WTC11 (cell line): ENCODE measurements around the gene NEURL3. TPM values are rescaled to one million over a fixed set of nuclear protein-coding genes. Genes with fewer than 3 reads are reported as not detected.

ENCODE experiments used
- ATAC-seq: fragments of 200-7000 bp; cut with Tn5 transposase; 2 replicates; pipeline ENCODE4 v1.10.0; 2021; ENCODE audit warnings: mild to moderate bottlenecking, moderate library complexity
- CTCF ChIA-PET: fragments of 300-600 bp; sonication (Branson Sonifier 250); formaldehyde crosslinking; loops from one replicate; lab custom pipeline; 2021; ENCODE audit warnings: antibody characterized with exemption; lab: Charles Lee
- POLR2A ChIA-PET: fragments of 350-600 bp; sonication (Branson Sonifier 250); formaldehyde crosslinking; loops from one replicate; lab custom pipeline; 2021; ENCODE audit warnings: antibody characterized with exemption; lab: Charles Lee
- DNase-seq: peaks from one replicate; pipeline ENCODE4 v3.0.0; 2021; ENCODE audit warnings: low spot score
- H3K27ac Mint-ChIP-seq: 2 replicates; pipeline ENCODE4 v1.8.0; 2021; ENCODE audit warnings: mixed read lengths
- H3K27me3 Mint-ChIP-seq: 2 replicates; pipeline ENCODE4 v1.8.0; 2021; ENCODE audit warnings: low read depth, mild to moderate bottlenecking, moderate library complexity, mixed read lengths
- H3K36me3 Mint-ChIP-seq: 2 replicates; pipeline ENCODE4 v1.8.0; 2021; ENCODE audit warnings: mixed read lengths
- H3K4me1 Mint-ChIP-seq: 2 replicates; pipeline ENCODE4 v1.8.0; 2022; ENCODE audit warnings: mixed read lengths
- H3K4me3 Mint-ChIP-seq: 2 replicates; pipeline ENCODE4 v1.8.0; 2021; ENCODE audit warnings: mild to moderate bottlenecking, moderate library complexity, mixed read lengths
- H3K9me3 Mint-ChIP-seq: 2 replicates; pipeline ENCODE4 v1.8.0; 2021; ENCODE audit warnings: mixed read lengths
- CREM ChIP-seq: sonication (generic); formaldehyde crosslinking; IDR thresholded peaks from 2 replicates; pipeline ENCODE4 v1.8.1; 2022; ENCODE audit warnings: mild to moderate bottlenecking, missing genetic modification reagents, moderate library complexity
- EMX1 ChIP-seq: fragments of 250-450 bp; sonication (Bioruptor Pico); IDR thresholded peaks from 2 replicates; pipeline ENCODE4 v1.8.0; 2021; ENCODE audit warnings: mild to moderate bottlenecking
- ESRRA ChIP-seq: sonication (generic); formaldehyde crosslinking; IDR thresholded peaks from 2 replicates; pipeline ENCODE4 v1.8.1; 2022; ENCODE audit warnings: mild to moderate bottlenecking, missing genetic modification reagents, borderline replicate concordance
- FOXJ3 ChIP-seq: sonication (generic); formaldehyde crosslinking; IDR thresholded peaks from 2 replicates; pipeline ENCODE4 v1.9.0; 2021; ENCODE audit warnings: missing genetic modification reagents, mild to moderate bottlenecking, borderline replicate concordance
- FOXP4 ChIP-seq: sonication (generic); formaldehyde crosslinking; IDR thresholded peaks from 2 replicates; pipeline ENCODE4 v1.8.0; 2022; ENCODE audit warnings: mild to moderate bottlenecking, missing genetic modification reagents
- NFATC4 ChIP-seq: fragments of 250-450 bp; sonication (Bioruptor Pico); IDR thresholded peaks from 2 replicates; pipeline ENCODE4 v1.9.0; 2021; ENCODE audit warnings: mild to moderate bottlenecking
- NFE2L1 ChIP-seq: sonication (generic); formaldehyde crosslinking; IDR thresholded peaks from 2 replicates; pipeline ENCODE4 v1.8.1; 2023; ENCODE audit warnings: missing genetic modification reagents
- NR1H2 ChIP-seq: sonication (generic); formaldehyde crosslinking; IDR thresholded peaks from 2 replicates; pipeline ENCODE4 v1.9.0; 2021; ENCODE audit warnings: mild to moderate bottlenecking, moderate library complexity, missing genetic modification reagents
- RORB ChIP-seq: fragments of 250-450 bp; sonication (Bioruptor Pico); IDR thresholded peaks from 2 replicates; pipeline ENCODE4 v1.9.0; 2021; ENCODE audit warnings: mild to moderate bottlenecking
- SOX15 ChIP-seq: fragments of 250-450 bp; sonication (Bioruptor Pico); IDR thresholded peaks from 2 replicates; pipeline ENCODE4 v1.9.0; 2021; ENCODE audit warnings: mild to moderate bottlenecking
- TP53 ChIP-seq: sonication (generic); formaldehyde crosslinking; IDR thresholded peaks from 2 replicates; pipeline ENCODE4 v1.8.1; 2023; ENCODE audit warnings: mild to moderate bottlenecking, missing genetic modification reagents
- ZNF121 ChIP-seq: sonication (generic); formaldehyde crosslinking; IDR thresholded peaks from 2 replicates; pipeline ENCODE4 v1.8.0; 2023; ENCODE audit warnings: missing genetic modification reagents
- ZNF396 ChIP-seq: fragments of 250-450 bp; sonication (Bioruptor Pico); IDR thresholded peaks from 2 replicates; pipeline ENCODE4 v1.8.0; 2021; ENCODE audit warnings: mild to moderate bottlenecking, moderate library complexity, borderline replicate concordance
- total RNA-seq: library from RNA; stranded (reverse); gene quantifications from 3 replicates; pipeline ENCODE4 v1.2.3, GENCODE V29; 2021
- TF ChIP-seq, protein P1 (sequence below): sonication (generic); formaldehyde crosslinking; IDR thresholded peaks from 2 replicates; pipeline ENCODE4 v1.8.0; 2023; ENCODE audit warnings: missing genetic modification reagents, mild to moderate bottlenecking, borderline replicate concordance
- TF ChIP-seq, protein P2 (sequence below): sonication (generic); formaldehyde crosslinking; conservative IDR thresholded peaks from 2 replicates; pipeline ENCODE4 v1.8.1; 2022; ENCODE audit warnings: mild to moderate bottlenecking, missing genetic modification reagents
- TF ChIP-seq, protein P3 (sequence below): sonication (generic); formaldehyde crosslinking; IDR thresholded peaks from 2 replicates; pipeline ENCODE4 v1.8.1; 2023; ENCODE audit warnings: mild to moderate bottlenecking, missing genetic modification reagents
- TF ChIP-seq, protein P4 (sequence below): sonication (generic); formaldehyde crosslinking; IDR thresholded peaks from 2 replicates; pipeline ENCODE4 v1.8.1; 2022; ENCODE audit warnings: mild to moderate bottlenecking, missing genetic modification reagents, moderate library complexity, borderline replicate concordance
- TF ChIP-seq, protein P5 (sequence below): sonication (generic); formaldehyde crosslinking; IDR thresholded peaks from 2 replicates; pipeline ENCODE4 v1.8.0; 2022; ENCODE audit warnings: missing genetic modification reagents

The NEURL3 gene
- total RNA-seq, 1 experiment from 2014 or later, result not detected

DNA sequence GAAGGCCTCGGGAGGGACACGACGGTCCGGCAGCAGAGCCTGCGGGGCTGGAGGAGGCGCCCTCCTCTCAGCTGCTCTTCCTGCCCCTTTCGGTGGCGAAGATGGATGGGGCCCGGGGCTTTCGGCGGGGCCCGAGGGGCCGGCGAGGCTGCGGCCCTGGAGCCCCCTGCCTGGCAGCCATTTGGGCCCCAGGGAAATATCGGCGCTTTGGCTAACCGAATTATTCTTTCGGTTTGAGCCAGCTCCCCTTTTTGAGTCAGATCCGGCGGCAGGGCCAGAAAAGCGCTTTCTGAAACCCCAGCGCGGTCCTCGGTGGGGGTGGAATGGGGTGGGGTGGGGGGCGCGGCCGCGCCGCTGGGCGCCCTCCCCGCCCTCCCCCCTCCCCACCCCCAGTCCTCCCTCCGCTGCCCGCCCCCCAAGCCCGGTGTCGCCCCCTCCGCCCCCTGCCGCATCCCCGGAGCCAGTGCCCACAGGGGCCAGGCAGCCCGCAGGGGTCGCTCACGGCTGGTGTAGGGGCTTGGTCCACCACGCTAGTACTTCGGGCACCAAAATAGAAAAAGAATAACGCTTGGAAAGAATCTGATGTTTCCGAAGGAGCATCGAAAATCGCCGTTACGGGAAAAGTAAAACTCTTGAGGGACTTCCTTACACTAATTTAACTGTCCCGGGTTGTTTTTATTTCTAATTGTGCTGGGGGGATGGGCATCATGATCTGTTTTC lies 22.3 kb upstream of the NEURL3 start (continued):
- TF ChIP-seq, protein P1, sequence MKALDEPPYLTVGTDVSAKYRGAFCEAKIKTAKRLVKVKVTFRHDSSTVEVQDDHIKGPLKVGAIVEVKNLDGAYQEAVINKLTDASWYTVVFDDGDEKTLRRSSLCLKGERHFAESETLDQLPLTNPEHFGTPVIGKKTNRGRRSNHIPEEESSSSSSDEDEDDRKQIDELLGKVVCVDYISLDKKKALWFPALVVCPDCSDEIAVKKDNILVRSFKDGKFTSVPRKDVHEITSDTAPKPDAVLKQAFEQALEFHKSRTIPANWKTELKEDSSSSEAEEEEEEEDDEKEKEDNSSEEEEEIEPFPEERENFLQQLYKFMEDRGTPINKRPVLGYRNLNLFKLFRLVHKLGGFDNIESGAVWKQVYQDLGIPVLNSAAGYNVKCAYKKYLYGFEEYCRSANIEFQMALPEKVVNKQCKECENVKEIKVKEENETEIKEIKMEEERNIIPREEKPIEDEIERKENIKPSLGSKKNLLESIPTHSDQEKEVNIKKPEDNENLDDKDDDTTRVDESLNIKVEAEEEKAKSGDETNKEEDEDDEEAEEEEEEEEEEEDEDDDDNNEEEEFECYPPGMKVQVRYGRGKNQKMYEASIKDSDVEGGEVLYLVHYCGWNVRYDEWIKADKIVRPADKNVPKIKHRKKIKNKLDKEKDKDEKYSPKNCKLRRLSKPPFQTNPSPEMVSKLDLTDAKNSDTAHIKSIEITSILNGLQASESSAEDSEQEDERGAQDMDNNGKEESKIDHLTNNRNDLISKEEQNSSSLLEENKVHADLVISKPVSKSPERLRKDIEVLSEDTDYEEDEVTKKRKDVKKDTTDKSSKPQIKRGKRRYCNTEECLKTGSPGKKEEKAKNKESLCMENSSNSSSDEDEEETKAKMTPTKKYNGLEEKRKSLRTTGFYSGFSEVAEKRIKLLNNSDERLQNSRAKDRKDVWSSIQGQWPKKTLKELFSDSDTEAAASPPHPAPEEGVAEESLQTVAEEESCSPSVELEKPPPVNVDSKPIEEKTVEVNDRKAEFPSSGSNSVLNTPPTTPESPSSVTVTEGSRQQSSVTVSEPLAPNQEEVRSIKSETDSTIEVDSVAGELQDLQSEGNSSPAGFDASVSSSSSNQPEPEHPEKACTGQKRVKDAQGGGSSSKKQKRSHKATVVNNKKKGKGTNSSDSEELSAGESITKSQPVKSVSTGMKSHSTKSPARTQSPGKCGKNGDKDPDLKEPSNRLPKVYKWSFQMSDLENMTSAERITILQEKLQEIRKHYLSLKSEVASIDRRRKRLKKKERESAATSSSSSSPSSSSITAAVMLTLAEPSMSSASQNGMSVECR (CRISPR knock-in tag), result no peak
- TF ChIP-seq FOXJ3 (CRISPR knock-in tag), result no peak

DNA sequence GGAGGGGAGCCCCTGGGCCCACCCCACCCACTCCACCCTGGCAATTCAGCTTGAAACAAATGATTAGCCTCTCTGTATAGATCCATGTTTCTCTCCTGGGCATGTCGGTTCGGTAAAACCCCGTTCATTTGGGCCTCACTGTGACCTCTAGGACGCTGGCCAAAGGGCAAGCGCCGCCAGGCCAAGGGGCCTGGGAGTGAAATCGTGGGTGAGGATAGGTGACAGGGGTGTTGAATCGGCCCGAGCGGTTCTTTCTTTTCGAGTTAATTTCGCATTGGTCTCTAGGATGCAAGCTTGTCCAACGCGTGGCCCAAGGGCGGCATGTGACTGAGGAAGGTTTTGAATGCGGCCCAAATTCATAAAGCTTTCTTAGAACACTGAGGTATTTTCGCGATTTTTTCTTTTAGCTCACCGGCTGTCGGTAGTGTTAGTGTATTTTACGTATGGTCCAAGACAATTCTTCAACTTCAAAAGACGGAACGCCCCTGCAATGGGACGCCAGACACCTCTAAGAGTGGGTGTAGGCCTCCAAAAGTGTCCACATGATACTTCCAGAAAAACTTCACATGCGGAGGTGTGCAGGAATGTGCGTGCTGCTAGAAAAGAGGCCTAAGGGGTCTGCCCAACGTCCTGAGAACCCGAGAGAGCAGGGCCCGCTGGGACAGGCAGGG lies 21.6 kb upstream of the NEURL3 start:
- peak overlapping the region; percentile 48 for H3K4me3 Mint-ChIP-seq
- no peak for ATAC-seq
- TF ChIP-seq ESRRA (CRISPR knock-in tag), result no peak
- TF ChIP-seq ZNF396 (CRISPR knock-in tag), result no peak
- TF ChIP-seq, protein P2, sequence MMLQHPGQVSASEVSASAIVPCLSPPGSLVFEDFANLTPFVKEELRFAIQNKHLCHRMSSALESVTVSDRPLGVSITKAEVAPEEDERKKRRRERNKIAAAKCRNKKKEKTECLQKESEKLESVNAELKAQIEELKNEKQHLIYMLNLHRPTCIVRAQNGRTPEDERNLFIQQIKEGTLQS (CRISPR knock-in tag), result no peak
- no peak for TF ChIP-seq NFE2L1 (CRISPR knock-in tag)
- no peak for TF ChIP-seq CREM (CRISPR knock-in tag)
- TF ChIP-seq SOX15, result no peak
- TF ChIP-seq, protein P3, sequence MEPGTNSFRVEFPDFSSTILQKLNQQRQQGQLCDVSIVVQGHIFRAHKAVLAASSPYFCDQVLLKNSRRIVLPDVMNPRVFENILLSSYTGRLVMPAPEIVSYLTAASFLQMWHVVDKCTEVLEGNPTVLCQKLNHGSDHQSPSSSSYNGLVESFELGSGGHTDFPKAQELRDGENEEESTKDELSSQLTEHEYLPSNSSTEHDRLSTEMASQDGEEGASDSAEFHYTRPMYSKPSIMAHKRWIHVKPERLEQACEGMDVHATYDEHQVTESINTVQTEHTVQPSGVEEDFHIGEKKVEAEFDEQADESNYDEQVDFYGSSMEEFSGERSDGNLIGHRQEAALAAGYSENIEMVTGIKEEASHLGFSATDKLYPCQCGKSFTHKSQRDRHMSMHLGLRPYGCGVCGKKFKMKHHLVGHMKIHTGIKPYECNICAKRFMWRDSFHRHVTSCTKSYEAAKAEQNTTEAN, result no peak
- no peak for TF ChIP-seq EMX1 (CRISPR knock-in tag)
- CTCF ChIA-PET, result interaction anchor here (0.6 to 7.7 kb wide), 29 partner anchors 8 to 1601 kb away, joined by 3 to 84 read pairs (median 4); partner anchors contain the start of genes ARID5A, FER1L5 and ITPRIPL1
- H3K4me1 Mint-ChIP-seq, result peaks cover 21% of the 10 kb centered on the region
- H3K27me3 Mint-ChIP-seq, result peaks cover 27% of the 10 kb centered on the region
- no peak for DNase-seq
- H3K27ac Mint-ChIP-seq, result no peak overlapping the region
- no peaks in the 10 kb centered on the region for H3K36me3 Mint-ChIP-seq
- no peaks in the 10 kb centered on the region for H3K9me3 Mint-ChIP-seq
- POLR2A ChIA-PET, result interaction anchor here (0.6 kb wide), 1 partner anchor 1222 kb away, joined by 4 read pairs; no protein-coding TSS in a partner anchor

GRCh38 chr2:96526101-96526591 lies 21.0 kb upstream of the NEURL3 start:
- H3K9me3 Mint-ChIP-seq, result no peaks in the 10 kb centered on the region
- H3K4me3 Mint-ChIP-seq, result no peak overlapping the region
- CTCF ChIA-PET, result interaction anchor here (0.5 to 4.3 kb wide), 10 partner anchors 8 to 237 kb away, joined by 3 to 36 read pairs (median 4); no protein-coding TSS in a partner anchor
- H3K27me3 Mint-ChIP-seq, result peaks cover 23% of the 10 kb centered on the region
- no peak overlapping the region for H3K27ac Mint-ChIP-seq
- H3K4me1 Mint-ChIP-seq, result peaks cover 17% of the 10 kb centered on the region
- ATAC-seq, result no peak
- POLR2A ChIA-PET, result interaction anchor here (0.6 kb wide), 1 partner anchor 1222 kb away, joined by 4 read pairs; no protein-coding TSS in a partner anchor
- H3K36me3 Mint-ChIP-seq, result no peaks in the 10 kb centered on the region
- no peak for DNase-seq
- TF ChIP-seq FOXP4 (no peak), NFATC4 (CRISPR knock-in tag) (no peak), TP53 (CRISPR knock-in tag) (no peak), NR1H2 (no peak), RORB (no peak), ZNF121 (CRISPR knock-in tag) (no peak)
- TF ChIP-seq, protein P4, sequence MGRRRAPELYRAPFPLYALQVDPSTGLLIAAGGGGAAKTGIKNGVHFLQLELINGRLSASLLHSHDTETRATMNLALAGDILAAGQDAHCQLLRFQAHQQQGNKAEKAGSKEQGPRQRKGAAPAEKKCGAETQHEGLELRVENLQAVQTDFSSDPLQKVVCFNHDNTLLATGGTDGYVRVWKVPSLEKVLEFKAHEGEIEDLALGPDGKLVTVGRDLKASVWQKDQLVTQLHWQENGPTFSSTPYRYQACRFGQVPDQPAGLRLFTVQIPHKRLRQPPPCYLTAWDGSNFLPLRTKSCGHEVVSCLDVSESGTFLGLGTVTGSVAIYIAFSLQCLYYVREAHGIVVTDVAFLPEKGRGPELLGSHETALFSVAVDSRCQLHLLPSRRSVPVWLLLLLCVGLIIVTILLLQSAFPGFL (CRISPR knock-in tag), result no peak
- TF ChIP-seq, protein P5, sequence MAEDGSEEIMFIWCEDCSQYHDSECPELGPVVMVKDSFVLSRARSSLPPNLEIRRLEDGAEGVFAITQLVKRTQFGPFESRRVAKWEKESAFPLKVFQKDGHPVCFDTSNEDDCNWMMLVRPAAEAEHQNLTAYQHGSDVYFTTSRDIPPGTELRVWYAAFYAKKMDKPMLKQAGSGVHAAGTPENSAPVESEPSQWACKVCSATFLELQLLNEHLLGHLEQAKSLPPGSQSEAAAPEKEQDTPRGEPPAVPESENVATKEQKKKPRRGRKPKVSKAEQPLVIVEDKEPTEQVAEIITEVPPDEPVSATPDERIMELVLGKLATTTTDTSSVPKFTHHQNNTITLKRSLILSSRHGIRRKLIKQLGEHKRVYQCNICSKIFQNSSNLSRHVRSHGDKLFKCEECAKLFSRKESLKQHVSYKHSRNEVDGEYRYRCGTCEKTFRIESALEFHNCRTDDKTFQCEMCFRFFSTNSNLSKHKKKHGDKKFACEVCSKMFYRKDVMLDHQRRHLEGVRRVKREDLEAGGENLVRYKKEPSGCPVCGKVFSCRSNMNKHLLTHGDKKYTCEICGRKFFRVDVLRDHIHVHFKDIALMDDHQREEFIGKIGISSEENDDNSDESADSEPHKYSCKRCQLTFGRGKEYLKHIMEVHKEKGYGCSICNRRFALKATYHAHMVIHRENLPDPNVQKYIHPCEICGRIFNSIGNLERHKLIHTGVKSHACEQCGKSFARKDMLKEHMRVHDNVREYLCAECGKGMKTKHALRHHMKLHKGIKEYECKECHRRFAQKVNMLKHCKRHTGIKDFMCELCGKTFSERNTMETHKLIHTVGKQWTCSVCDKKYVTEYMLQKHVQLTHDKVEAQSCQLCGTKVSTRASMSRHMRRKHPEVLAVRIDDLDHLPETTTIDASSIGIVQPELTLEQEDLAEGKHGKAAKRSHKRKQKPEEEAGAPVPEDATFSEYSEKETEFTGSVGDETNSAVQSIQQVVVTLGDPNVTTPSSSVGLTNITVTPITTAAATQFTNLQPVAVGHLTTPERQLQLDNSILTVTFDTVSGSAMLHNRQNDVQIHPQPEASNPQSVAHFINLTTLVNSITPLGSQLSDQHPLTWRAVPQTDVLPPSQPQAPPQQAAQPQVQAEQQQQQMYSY, result no peak
- TF ChIP-seq, protein P2 (CRISPR knock-in tag), result no peak
